K562 (cell line): ENCODE data around the gene CDYL. TPM values are rescaled to one million over a fixed set of nuclear protein-coding genes. Genes with fewer than 3 reads are reported as not detected.

ENCODE experiments used
- ATAC-seq: fragments of 200-7000 bp; cut with Tn5 transposase; 3 replicates; pipeline ENCODE4 v1.9.1; 2020; ENCODE audit warnings: moderate library complexity
- BruUV-seq: library from RNA; stranded (reverse); fragments of 400-500 nt; replicated peaks from 2 replicates; lab custom pipeline; 2021; lab: Mats Ljungman, UMichigan
- CTCF ChIA-PET: fragments of 300-600 bp; formaldehyde crosslinking; extraction: SDS; loops from one replicate; lab custom pipeline; 2021; ENCODE audit warnings: low intra/inter-chr PET ratio; lab: Yijun Ruan, JAX
- POLR2A ChIA-PET: fragments of 300-600, 350-650 bp; sonication (Branson Sonifier 250); formaldehyde crosslinking; extraction: SDS; loops from one replicate; lab custom pipeline; 2021; ENCODE audit warnings: antibody characterized with exemption, inconsistent platforms; lab: Yijun Ruan, JAX
- DNase-seq, 4 experiments: peaks; one replicate each; pipeline versions ENCODE4 v3.0.0 to v3.0.0-alpha.2; 2011 to 2018; ENCODE audit warnings: low spot score in 3 of 4, mixed read lengths in 3 of 4; ENCODE audit errors: extremely low read depth in 1 of 4
- FAIRE-seq: peaks from 2 replicates; lab custom pipeline; 2011; peaks lifted over from hg19 to GRCh38; lab: Jason Lieb, UNC
- H2AFZ ChIP-seq: 2 replicates; pipeline ENCODE4 v1.6.0; 2011; ENCODE audit warnings: low read depth, low read length, control low read depth, inconsistent platforms
- H3K27ac ChIP-seq: fragments of 200-600 bp; 3 replicates; pipeline ENCODE4 v1.8.0; 2011; ENCODE audit warnings: low read depth, mild to moderate bottlenecking, control low read depth, inconsistent platforms, low read length, moderate library complexity, mixed read lengths; ENCODE audit errors: extremely low read depth
- H3K27me3 ChIP-seq, 2 experiments: fragments of 300-600 bp in 1 of 2; 2 replicates in 1 of 2; 3 replicates in 1 of 2; pipeline versions ENCODE4 v1.6.0 to v1.8.0; 2011; ENCODE audit warnings: inconsistent platforms in 2 of 2, low read length in 2 of 2, mild to moderate bottlenecking in 1 of 2, mixed read lengths in 1 of 2, moderate library complexity in 1 of 2; ENCODE audit not compliant: control insufficient read depth in 2 of 2, insufficient read depth in 2 of 2
- H3K36me3 ChIP-seq: fragments of 300-600 bp; 3 replicates; pipeline ENCODE4 v1.8.0; 2011; ENCODE audit warnings: mild to moderate bottlenecking, low read length, inconsistent platforms; ENCODE audit not compliant: control insufficient read depth, insufficient read depth
- H3K4me1 ChIP-seq, 2 experiments: fragments of 200-600 bp in 1 of 2; replicated peaks in 1 of 2; 2 replicates in 1 of 2; 3 replicates in 1 of 2; pipeline versions ENCODE4 v1.5.1 to v1.8.0; 2011; ENCODE audit warnings: inconsistent platforms in 2 of 2, low read length in 2 of 2, mild to moderate bottlenecking in 1 of 2, mixed read lengths in 1 of 2, moderate library complexity in 1 of 2; ENCODE audit not compliant: control insufficient read depth in 2 of 2, insufficient read depth in 2 of 2
- H3K4me2 ChIP-seq: 2 replicates; pipeline ENCODE4 v1.6.1; 2011; ENCODE audit warnings: low read length, control low read depth, inconsistent platforms, mixed read lengths; ENCODE audit not compliant: insufficient read depth
- H3K4me3 ChIP-seq: fragments of 200-600 bp; sonication (generic), shearing (Covaris generic); 2 replicates; pipeline ENCODE4 v1.5.1; 2016; ENCODE audit warnings: control low read depth, inconsistent platforms
- H3K79me2 ChIP-seq: fragments of 200-600 bp; 3 replicates; pipeline ENCODE4 v1.8.0; 2011; ENCODE audit warnings: low read length, inconsistent platforms; ENCODE audit not compliant: control insufficient read depth, insufficient read depth
- H3K9ac ChIP-seq, 2 experiments: 2 replicates each; pipeline versions ENCODE4 v1.6.0 to v1.6.1; 2011; ENCODE audit warnings: low read depth in 2 of 2, low read length in 2 of 2, control low read depth in 1 of 2, inconsistent platforms in 1 of 2, mild to moderate bottlenecking in 1 of 2, mixed read lengths in 1 of 2; ENCODE audit not compliant: insufficient read depth in 1 of 2
- H3K9me1 ChIP-seq: one replicate; pipeline ENCODE4 v1.6.0; 2011; ENCODE audit warnings: inconsistent platforms, mild to moderate bottlenecking, low read length, moderate library complexity; ENCODE audit not compliant: control insufficient read depth, insufficient read depth
- H3K9me3 ChIP-seq: replicated peaks from 2 replicates; pipeline ENCODE4 v1.5.1; 2011; ENCODE audit warnings: low read depth, low read length, inconsistent platforms; ENCODE audit not compliant: control insufficient read depth, insufficient read depth
- H4K20me1 ChIP-seq: replicated peaks from 2 replicates; pipeline ENCODE4 v1.6.1; 2011; ENCODE audit warnings: low read length, inconsistent platforms, mixed read lengths; ENCODE audit not compliant: control insufficient read depth, insufficient read depth
- BRD4 ChIP-seq: fragments of 200-600 bp; sonication (generic); IDR thresholded peaks from 2 replicates; pipeline ENCODE4 v1.6.1; 2017; ENCODE audit warnings: inconsistent platforms
- MTA1 ChIP-seq: fragments of 450-650 bp; IDR thresholded peaks from 2 replicates; pipeline ENCODE4 v1.6.1; 2017; ENCODE audit warnings: borderline replicate concordance
- PHF20 ChIP-seq: fragments of 450-650 bp; IDR thresholded peaks from 2 replicates; pipeline ENCODE4 v1.6.1; 2018; ENCODE audit not compliant: partially characterized antibody
- RUNX1 ChIP-seq: sonication (generic); IDR thresholded peaks from 2 replicates; pipeline ENCODE4 v1.6.1; 2016; ENCODE audit warnings: antibody characterized with exemption, low read depth
- ZBTB7A ChIP-seq: IDR thresholded peaks from 2 replicates; pipeline ENCODE4 v1.6.1; 2011; ENCODE audit warnings: low read depth, mild to moderate bottlenecking, low read length, moderate library complexity, borderline replicate concordance; ENCODE audit not compliant: control insufficient read depth
- WGBS: fragments of 100-300 bp; shearing (Covaris generic); methylation state at CpG from one replicate; pipeline ENCODE4 v1.1.6; 2016; ENCODE audit warnings: low coverage, mixed read lengths; ENCODE audit not compliant: insufficient coverage; ENCODE audit errors: missing lambda C conversion rate; 5-methylcytosine and 5-hydroxymethylcytosine counted together
- in situ Hi-C: fragments of 300-500 bp; cut with MboI; formaldehyde crosslinking; loops from 4 replicates; pipeline ENCODE4 v1.15.0; 2018; ENCODE audit warnings: inconsistent platforms, mixed read lengths
- intact Hi-C: fragments of 100-400 bp; cut with micrococcal nuclease; formaldehyde crosslinking; loops from 2 replicates; pipeline ENCODE4 v1.14.2; 2022
- polyA plus RNA-seq, 8 experiments: library from polyadenylated mRNA; depleted of rRNA in 4 of 8; stranded (reverse) in 5 of 8; unstranded in 3 of 8; fragments of >200 nt; fragmentation: Nextera tagmentation in 2 of 8; fragmentation: Illumina TruSeq in 1 of 8; extraction: Ambion mirVana in 2 of 8; extraction: Trizol in 1 of 8; gene quantifications; 2 replicates each; pipeline versions ENCODE4 v1.2.1 to v1.2.3, GENCODE V29; 2011 to 2014; ENCODE audit warnings: inconsistent platforms in 1 of 8, missing spikeins in 1 of 8
- total RNA-seq, 7 experiments: library from RNA; depleted of rRNA in 6 of 7; stranded (reverse); fragments of >200 nt in 6 of 7; fragmentation: Illumina TruSeq in 2 of 7; extraction: Trizol in 2 of 7; gene quantifications; 2 replicates each; pipeline versions ENCODE4 v1.2.1 to v1.2.3, GENCODE V29; 2011 to 2021; ENCODE audit warnings: low replicate concordance in 1 of 7
- TF ChIP-seq, protein P1 (sequence below): fragments of 250-450 bp; sonication (Bioruptor Pico); IDR thresholded peaks from 2 replicates; pipeline ENCODE4 v1.9.0; 2021; ENCODE audit warnings: mild to moderate bottlenecking, inconsistent platforms
- TF ChIP-seq, protein P2 (sequence below): fragments of 450-650 bp; conservative IDR thresholded peaks from 2 replicates; pipeline ENCODE4 v1.6.1; 2016; ENCODE audit warnings: missing genetic modification characterization, low read depth, mild to moderate bottlenecking, missing compliant biosample characterization, moderate library complexity
- TF ChIP-seq, protein P3 (sequence below), 3 experiments: fragments of 200-800 bp in 1 of 3; fragments of 250-450 bp in 1 of 3; fragments of 450-650 bp in 1 of 3; sonication (Bioruptor Pico) in 1 of 3; sonication (Bioruptor generic) in 1 of 3; formaldehyde crosslinking in 1 of 3; IDR thresholded peaks; 2 replicates each; pipeline versions ENCODE4 v1.6.1 to v1.8.0; 2016 to 2022; ENCODE audit warnings: mild to moderate bottlenecking in 2 of 3, missing genetic modification characterization in 2 of 3, missing compliant biosample characterization in 1 of 3, moderate library complexity in 1 of 3
- TF ChIP-seq, protein P4 (sequence below): fragments of 250-450 bp; sonication (Bioruptor Pico); IDR thresholded peaks from 2 replicates; pipeline ENCODE4 v1.8.0; 2022; ENCODE audit warnings: moderate library complexity, mild to moderate bottlenecking, inconsistent platforms

The CDYL gene
- total and polyA plus RNA-seq, 9 of the 15 experiments (the other 6 are each of a cell fraction or from before 2014, with no cell fraction given), result 8.1 to 45.8 (median 40.8) TPM

DNA sequence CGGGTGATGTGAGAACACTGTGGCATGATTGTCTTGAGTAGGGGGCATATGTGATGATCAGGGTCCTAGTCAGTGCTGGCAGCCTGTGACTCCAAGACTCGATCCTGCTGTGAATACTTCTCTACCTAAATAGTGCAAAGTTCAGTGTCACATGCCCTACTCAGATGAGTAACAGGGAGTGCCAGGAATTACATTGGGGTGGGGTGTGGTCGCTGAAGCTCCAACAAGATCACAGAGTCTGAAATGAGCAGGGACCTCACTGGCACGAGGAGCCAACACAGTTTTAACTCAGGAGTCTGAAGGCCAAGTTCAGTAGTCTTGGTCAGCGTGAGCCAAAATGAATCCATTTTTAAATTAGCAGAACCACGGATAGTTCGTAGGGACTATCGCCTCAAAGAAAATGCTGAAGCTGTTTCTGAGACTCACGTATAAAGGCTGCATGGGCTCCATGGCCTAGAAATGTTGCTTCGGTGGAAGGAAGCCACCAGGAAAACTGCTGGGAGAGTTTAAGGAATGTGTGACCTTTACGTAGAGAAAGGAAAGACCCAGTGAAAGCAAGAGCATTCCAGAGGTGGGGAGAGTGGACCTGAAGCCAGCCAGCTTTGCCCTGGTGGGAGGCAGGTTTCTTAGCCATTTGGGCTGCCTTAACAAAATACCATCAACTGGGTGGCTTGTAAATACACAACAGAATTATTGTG lies 155.5 kb downstream of the CDYL start:
- no peak for FAIRE-seq
- Histone ChIP-seq H3K27me3 (no peaks in the 10 kb centered on the region), H3K4me1 (peaks cover 16 to 38% of the 10 kb centered on the region in 2 experiments), H3K9ac (no peak overlapping the region), H3K4me2 (no peak overlapping the region), H3K9me1 (no peaks in the 10 kb centered on the region), H3K79me2 (peaks cover 69% of the 10 kb centered on the region), H3K27ac (no peak overlapping the region), H4K20me1 (peaks cover 48% of the 10 kb centered on the region; the same call in 1 of the 2 replicates), H3K4me3 (no peak overlapping the region), H3K36me3 (peaks cover 9% of the 10 kb centered on the region), H2AFZ (no peak overlapping the region), H3K9me3 (no peaks in the 10 kb centered on the region)
- no TSS peak for BruUV-seq
- WGBS, result 87% methylated on average over 11 of the region's 11 CpGs
- CTCF ChIA-PET, result no interaction called here
- ATAC-seq, result no peak
- intact Hi-C loops (loop anchor here (10.0 kb wide), 1 partner anchor 147 kb away; no protein-coding TSS in a partner anchor), in situ Hi-C loops (loop anchor here (10.0 kb wide), 1 partner anchor 617 kb away; no protein-coding TSS in a partner anchor)
- POLR2A ChIA-PET, result interaction anchor here (1.4 kb wide), 1 partner anchor 8 kb away, joined by 3 read pairs; no protein-coding TSS in a partner anchor
- DNase-seq, result no peak
- TF ChIP-seq, protein P1, sequence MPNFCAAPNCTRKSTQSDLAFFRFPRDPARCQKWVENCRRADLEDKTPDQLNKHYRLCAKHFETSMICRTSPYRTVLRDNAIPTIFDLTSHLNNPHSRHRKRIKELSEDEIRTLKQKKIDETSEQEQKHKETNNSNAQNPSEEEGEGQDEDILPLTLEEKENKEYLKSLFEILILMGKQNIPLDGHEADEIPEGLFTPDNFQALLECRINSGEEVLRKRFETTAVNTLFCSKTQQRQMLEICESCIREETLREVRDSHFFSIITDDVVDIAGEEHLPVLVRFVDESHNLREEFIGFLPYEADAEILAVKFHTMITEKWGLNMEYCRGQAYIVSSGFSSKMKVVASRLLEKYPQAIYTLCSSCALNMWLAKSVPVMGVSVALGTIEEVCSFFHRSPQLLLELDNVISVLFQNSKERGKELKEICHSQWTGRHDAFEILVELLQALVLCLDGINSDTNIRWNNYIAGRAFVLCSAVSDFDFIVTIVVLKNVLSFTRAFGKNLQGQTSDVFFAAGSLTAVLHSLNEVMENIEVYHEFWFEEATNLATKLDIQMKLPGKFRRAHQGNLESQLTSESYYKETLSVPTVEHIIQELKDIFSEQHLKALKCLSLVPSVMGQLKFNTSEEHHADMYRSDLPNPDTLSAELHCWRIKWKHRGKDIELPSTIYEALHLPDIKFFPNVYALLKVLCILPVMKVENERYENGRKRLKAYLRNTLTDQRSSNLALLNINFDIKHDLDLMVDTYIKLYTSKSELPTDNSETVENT (CRISPR knock-in tag), result no peak
- no peak for TF ChIP-seq BRD4
- TF ChIP-seq RUNX1, result no peak
- TF ChIP-seq MTA1, result no peak
- TF ChIP-seq ZBTB7A, result no peak
- TF ChIP-seq, protein P2, sequence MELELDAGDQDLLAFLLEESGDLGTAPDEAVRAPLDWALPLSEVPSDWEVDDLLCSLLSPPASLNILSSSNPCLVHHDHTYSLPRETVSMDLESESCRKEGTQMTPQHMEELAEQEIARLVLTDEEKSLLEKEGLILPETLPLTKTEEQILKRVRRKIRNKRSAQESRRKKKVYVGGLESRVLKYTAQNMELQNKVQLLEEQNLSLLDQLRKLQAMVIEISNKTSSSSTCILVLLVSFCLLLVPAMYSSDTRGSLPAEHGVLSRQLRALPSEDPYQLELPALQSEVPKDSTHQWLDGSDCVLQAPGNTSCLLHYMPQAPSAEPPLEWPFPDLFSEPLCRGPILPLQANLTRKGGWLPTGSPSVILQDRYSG (tag), result no peak
- TF ChIP-seq, protein P3, sequence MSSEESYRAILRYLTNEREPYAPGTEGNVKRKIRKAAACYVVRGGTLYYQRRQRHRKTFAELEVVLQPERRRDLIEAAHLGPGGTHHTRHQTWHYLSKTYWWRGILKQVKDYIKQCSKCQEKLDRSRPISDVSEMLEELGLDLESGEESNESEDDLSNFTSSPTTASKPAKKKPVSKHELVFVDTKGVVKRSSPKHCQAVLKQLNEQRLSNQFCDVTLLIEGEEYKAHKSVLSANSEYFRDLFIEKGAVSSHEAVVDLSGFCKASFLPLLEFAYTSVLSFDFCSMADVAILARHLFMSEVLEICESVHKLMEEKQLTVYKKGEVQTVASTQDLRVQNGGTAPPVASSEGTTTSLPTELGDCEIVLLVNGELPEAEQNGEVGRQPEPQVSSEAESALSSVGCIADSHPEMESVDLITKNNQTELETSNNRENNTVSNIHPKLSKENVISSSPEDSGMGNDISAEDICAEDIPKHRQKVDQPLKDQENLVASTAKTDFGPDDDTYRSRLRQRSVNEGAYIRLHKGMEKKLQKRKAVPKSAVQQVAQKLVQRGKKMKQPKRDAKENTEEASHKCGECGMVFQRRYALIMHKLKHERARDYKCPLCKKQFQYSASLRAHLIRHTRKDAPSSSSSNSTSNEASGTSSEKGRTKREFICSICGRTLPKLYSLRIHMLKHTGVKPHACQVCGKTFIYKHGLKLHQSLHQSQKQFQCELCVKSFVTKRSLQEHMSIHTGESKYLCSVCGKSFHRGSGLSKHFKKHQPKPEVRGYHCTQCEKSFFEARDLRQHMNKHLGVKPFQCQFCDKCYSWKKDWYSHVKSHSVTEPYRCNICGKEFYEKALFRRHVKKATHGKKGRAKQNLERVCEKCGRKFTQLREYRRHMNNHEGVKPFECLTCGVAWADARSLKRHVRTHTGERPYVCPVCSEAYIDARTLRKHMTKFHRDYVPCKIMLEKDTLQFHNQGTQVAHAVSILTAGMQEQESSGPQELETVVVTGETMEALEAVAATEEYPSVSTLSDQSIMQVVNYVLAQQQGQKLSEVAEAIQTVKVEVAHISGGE (CRISPR knock-in tag; IDR thresholded peaks at IDR 0.05), result no peak
- TF ChIP-seq PHF20, result no peak
- TF ChIP-seq, protein P4, sequence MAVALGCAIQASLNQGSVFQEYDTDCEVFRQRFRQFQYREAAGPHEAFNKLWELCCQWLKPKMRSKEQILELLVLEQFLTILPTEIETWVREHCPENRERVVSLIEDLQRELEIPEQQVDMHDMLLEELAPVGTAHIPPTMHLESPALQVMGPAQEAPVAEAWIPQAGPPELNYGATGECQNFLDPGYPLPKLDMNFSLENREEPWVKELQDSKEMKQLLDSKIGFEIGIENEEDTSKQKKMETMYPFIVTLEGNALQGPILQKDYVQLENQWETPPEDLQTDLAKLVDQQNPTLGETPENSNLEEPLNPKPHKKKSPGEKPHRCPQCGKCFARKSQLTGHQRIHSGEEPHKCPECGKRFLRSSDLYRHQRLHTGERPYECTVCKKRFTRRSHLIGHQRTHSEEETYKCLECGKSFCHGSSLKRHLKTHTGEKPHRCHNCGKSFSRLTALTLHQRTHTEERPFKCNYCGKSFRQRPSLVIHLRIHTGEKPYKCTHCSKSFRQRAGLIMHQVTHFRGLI (CRISPR knock-in tag), result no peak
